ENCODE measurements around the gene SH3RF2. TPM values are rescaled to one million over a fixed set of nuclear protein-coding genes. Genes with fewer than 3 reads are reported as not detected.

SH3RF2 gene
- total RNA-seq, 2 donors from 2014 or later: 2.6 to 3.2 TPM

DNA sequence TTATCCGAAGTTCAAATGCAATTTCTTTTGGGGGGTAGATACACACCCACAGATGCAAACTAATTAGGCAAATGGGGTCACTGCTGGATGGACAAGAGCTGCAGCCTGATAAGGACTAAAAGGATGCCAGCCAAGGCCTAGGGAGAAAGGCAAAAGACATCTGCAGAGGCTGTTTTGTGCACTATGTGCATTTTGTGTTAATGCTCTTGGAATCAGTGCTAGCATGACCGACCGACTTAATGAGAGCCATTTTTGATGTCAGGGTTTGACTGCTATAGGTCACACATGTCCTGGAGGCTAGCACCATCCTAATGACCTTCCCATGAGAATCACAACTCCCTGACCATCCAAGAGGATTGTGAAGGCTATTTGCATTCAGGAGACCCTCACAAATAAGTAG, 134.4 kb downstream of the SH3RF2 start:
- no peaks in the 10 kb centered on the region for H3K36me3 ChIP-seq (ENCODE audit: control insufficient read depth, insufficient read depth, low read length)
- no peaks in the 10 kb centered on the region for H3K4me1 ChIP-seq (ENCODE audit: control insufficient read depth, insufficient read depth, low read length)
- DNase-seq: no peak
- Mint-ChIP-seq H3K27me3 (ENCODE audit: insufficient read depth) (peaks cover 39% of the 10 kb centered on the region), H3K36me3 (ENCODE audit: low read depth) (no peaks in the 10 kb centered on the region), H3K9me3 (no peaks in the 10 kb centered on the region), H3K27ac (no peak overlapping the region), H3K4me1 (peaks cover 13% of the 10 kb centered on the region), H3K4me3 (no peak overlapping the region)
- H3K27ac ChIP-seq (ENCODE audit: low read depth, low read length): no peak overlapping the region
- 89 to 94% methylated on average over 2 to 3 of the region's 3 CpGs for WGBS, 2 experiments (ENCODE audit: insufficient coverage in 1 of 2, insufficient read length in 1 of 2)
- H3K4me3 ChIP-seq (ENCODE audit: low read length): no peak overlapping the region
- no peaks in the 10 kb centered on the region for H3K9me3 ChIP-seq (ENCODE audit: control insufficient read depth, low read length)
- no peaks in the 10 kb centered on the region for H3K27me3 ChIP-seq (ENCODE audit: control insufficient read depth, insufficient read depth, low read length, poor library complexity, severe bottlenecking)
- H3K9ac ChIP-seq (ENCODE audit: extremely low read depth, low read length, poor library complexity, severe bottlenecking): no peak overlapping the region
- no peak for TF ChIP-seq CTCF (conservative IDR thresholded peaks at IDR 0.05)

DNA sequence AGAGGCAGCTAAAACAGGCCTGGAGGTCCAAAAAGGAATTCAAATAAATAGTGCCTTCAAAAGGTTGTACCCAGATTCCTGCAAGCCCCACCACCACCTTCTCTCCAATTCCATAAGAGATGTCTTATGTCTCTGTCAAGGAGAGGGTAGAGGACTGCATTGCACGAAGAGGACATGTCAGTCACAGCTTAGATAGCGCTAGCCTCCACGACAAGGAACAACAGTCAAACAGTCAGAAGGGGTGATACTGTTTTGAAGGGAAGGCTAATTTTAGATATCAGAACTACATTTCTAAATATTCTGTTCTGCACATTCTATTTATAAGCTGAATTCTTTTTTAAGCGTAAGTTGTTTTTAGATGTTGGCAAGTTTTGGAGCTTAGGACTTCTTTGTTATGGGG, 134.8 kb downstream of the SH3RF2 start:
- Histone ChIP-seq H3K27me3 (ENCODE audit: control insufficient read depth, insufficient read depth, low read length, poor library complexity, severe bottlenecking) (no peaks in the 10 kb centered on the region), H3K36me3 (ENCODE audit: control insufficient read depth, insufficient read depth, low read length) (no peaks in the 10 kb centered on the region), H3K4me3 (ENCODE audit: low read length) (no peak overlapping the region), H3K9ac (ENCODE audit: extremely low read depth, low read length, poor library complexity, severe bottlenecking) (no peak overlapping the region), H3K27ac (ENCODE audit: low read depth, low read length) (no peak overlapping the region), H3K4me1 (ENCODE audit: control insufficient read depth, insufficient read depth, low read length) (no peaks in the 10 kb centered on the region), H3K9me3 (ENCODE audit: control insufficient read depth, low read length) (no peaks in the 10 kb centered on the region)
- H3K4me3 Mint-ChIP-seq: no peak overlapping the region
- no peak overlapping the region for H3K27ac Mint-ChIP-seq
- H3K36me3 Mint-ChIP-seq (ENCODE audit: low read depth): no peaks in the 10 kb centered on the region
- no peak for DNase-seq
- peaks cover 39% of the 10 kb centered on the region for H3K27me3 Mint-ChIP-seq (ENCODE audit: insufficient read depth)
- no peak for TF ChIP-seq CTCF (conservative IDR thresholded peaks at IDR 0.05)
- 72% methylated on average over 4 of the region's 4 CpGs; no CpG with 5 or more reads in 1 of the 2 experiments for WGBS, 2 experiments (ENCODE audit: insufficient coverage in 1 of 2, insufficient read length in 1 of 2)
- no peaks in the 10 kb centered on the region for H3K9me3 Mint-ChIP-seq
- peaks cover 18% of the 10 kb centered on the region for H3K4me1 Mint-ChIP-seq

DNA sequence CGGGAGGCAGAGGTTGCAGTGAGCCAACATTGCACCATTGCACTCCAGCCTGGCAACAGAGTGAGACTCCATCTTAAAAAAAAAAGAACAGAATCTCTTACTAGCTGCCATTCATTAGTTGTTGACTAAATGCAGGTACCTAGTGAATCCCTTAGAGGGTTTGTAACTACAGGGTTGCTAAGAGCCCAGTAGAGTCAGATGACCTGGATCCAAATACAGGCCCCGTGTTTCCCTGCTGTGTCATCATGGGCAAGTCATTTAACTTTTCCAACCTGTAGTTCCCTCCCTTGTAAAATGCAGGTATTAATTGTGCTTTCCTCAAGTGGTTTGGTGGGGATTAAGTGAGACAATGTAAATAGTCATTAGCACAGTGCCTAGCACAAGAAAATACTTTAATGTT, 136.2 kb downstream of the SH3RF2 start:
- Histone ChIP-seq H3K27ac (ENCODE audit: low read depth, low read length) (no peak overlapping the region), H3K9me3 (ENCODE audit: control insufficient read depth, low read length) (no peaks in the 10 kb centered on the region), H3K4me3 (ENCODE audit: low read length) (no peak overlapping the region), H3K9ac (ENCODE audit: extremely low read depth, low read length, poor library complexity, severe bottlenecking) (no peak overlapping the region), H3K36me3 (ENCODE audit: control insufficient read depth, insufficient read depth, low read length) (no peaks in the 10 kb centered on the region), H3K4me1 (ENCODE audit: control insufficient read depth, insufficient read depth, low read length) (no peaks in the 10 kb centered on the region), H3K27me3 (ENCODE audit: control insufficient read depth, insufficient read depth, low read length, poor library complexity, severe bottlenecking) (no peaks in the 10 kb centered on the region)
- peak; percentile 63 for DNase-seq
- peaks cover 25% of the 10 kb centered on the region for H3K4me1 Mint-ChIP-seq
- H3K27me3 Mint-ChIP-seq (ENCODE audit: insufficient read depth): peaks cover 30% of the 10 kb centered on the region
- TF ChIP-seq CTCF (conservative IDR thresholded peaks at IDR 0.05): no peak
- WGBS, 2 experiments (ENCODE audit: insufficient coverage in 1 of 2, insufficient read length in 1 of 2): 63 to 92% methylated on average over 2 of the region's 2 CpGs
- no peaks in the 10 kb centered on the region for H3K9me3 Mint-ChIP-seq
- no peak overlapping the region for H3K27ac Mint-ChIP-seq
- H3K36me3 Mint-ChIP-seq (ENCODE audit: low read depth): no peaks in the 10 kb centered on the region
- H3K4me3 Mint-ChIP-seq: no peak overlapping the region

Data from endodermal cell (in vitro differentiated cells).